OCI-LY1 (cell line): ENCODE measurements around the gene MICB.

ENCODE experiments used
- EZH2 ChIP-seq: fragments of 200-600 bp; sonication (generic), shearing (Covaris generic); IDR thresholded peaks from 2 replicates; pipeline ENCODE4 v1.8.0; 2017; ENCODE audit warnings: borderline replicate concordance, mixed run types, mild to moderate bottlenecking, antibody characterized with exemption, low read length, moderate library complexity, mixed read lengths
- TF ChIP-seq, protein P1 (sequence below): fragments of 200-600 bp; sonication (generic), shearing (Covaris generic); IDR thresholded peaks from 2 replicates; pipeline ENCODE4 v1.5.1; 2017; ENCODE audit warnings: mild to moderate bottlenecking, antibody characterized with exemption, low read length, moderate library complexity, mixed read lengths

DNA sequence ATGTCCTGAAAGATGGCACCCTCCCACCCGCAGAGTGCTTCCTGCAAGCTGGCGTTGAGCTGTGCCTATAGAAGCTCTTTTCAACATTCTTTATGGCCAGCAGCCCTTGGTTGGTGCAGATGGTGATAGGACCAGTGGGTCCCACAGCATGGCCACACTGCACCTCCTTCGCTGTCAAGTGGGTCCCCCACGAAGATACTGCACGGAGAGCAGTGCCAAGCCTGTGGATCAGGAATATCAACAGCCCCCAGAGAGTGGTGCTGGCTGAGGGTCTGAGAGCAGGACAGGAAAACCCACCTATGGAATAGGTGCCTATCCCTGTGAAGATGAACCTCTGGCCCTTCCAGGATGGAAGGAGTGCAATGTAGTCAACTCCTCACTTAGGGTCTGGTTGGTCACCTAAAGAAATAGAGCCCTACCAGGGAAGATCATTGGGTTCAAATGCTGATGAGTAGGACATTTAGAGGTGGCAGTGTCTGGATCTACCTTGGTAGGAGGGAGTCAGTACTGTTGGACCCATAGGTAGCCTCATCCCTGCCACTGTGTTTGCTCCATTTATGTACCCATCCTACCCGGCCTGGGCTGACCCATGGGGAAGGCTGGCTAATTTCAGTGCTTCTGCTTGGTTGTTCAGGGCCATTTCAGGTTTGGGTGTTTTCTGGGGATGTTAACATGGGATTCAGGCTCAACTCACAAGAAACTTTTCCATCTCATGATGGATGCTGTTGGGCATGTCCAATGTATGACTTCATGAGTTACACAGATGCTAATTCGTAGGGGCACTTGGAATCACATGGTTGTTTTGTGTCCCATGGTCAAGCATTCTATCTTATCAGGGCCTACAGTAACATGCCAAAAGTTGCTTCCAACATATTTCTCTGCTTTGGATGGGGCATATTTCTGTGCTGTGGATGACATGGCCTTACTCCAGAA lies 33.4 kb upstream of the MICB start:
- TF ChIP-seq, protein P1, sequence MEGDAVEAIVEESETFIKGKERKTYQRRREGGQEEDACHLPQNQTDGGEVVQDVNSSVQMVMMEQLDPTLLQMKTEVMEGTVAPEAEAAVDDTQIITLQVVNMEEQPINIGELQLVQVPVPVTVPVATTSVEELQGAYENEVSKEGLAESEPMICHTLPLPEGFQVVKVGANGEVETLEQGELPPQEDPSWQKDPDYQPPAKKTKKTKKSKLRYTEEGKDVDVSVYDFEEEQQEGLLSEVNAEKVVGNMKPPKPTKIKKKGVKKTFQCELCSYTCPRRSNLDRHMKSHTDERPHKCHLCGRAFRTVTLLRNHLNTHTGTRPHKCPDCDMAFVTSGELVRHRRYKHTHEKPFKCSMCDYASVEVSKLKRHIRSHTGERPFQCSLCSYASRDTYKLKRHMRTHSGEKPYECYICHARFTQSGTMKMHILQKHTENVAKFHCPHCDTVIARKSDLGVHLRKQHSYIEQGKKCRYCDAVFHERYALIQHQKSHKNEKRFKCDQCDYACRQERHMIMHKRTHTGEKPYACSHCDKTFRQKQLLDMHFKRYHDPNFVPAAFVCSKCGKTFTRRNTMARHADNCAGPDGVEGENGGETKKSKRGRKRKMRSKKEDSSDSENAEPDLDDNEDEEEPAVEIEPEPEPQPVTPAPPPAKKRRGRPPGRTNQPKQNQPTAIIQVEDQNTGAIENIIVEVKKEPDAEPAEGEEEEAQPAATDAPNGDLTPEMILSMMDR, result no peak
- TF ChIP-seq EZH2, result no peak
